22Rv1 (cell line): ENCODE measurements around the gene FAM89B.

Source experiments
- H3K27ac ChIP-seq: fragments of 450-650 bp; 2 replicates; pipeline ENCODE4 v1.5.1; 2017
- ZFX ChIP-seq: fragments of 450-650 bp; IDR thresholded peaks from 2 replicates; pipeline ENCODE4 v1.6.1; 2017; ENCODE audit warnings: antibody characterized with exemption, borderline replicate concordance
- TF ChIP-seq, protein P1 (sequence below): fragments of 450-650 bp; IDR thresholded peaks from 2 replicates; pipeline ENCODE4 v1.5.1; 2017; ENCODE audit warnings: mild to moderate bottlenecking

FAM89B gene

DNA sequence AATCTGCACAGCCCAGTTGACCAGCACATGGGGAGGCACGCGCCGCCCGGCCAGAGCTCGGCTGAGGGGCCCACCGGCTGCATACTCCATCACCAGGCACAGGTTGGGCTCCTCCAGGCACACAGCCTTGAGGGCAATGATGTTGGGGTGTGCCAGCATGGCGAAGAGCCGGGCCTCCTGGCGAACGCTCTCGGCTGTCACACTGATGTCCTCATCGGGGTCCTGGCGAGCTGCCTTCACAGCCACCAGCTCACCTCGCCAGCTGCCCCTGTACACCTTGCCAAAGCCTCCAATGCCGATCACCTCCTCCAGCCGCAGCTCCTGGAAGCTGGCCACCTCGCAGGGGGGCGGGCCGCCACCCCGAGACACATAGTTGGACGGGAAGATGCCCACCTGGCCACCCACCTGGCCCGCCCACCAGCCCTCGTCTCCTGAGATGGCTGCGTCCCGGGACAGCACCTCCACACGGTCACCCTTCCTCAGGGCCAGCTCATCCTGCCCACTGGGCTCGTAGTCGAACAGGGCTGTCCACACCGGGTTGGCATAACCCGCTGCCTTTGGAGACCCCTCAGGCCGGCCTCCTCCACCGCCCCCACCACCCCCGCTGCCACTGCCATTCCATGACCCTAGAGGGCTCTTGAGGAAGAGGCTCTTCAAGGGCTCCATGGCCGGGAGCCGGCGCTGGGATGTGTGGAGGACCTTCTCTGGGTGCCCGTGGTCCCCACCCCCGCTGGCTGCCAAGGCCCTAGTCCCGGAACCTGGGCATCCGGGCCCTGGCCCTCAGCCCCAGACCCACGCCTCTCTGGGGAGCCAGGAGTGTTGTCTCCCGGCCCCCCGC, 41.0 kb downstream of the FAM89B start:
- TF ChIP-seq, protein P1, sequence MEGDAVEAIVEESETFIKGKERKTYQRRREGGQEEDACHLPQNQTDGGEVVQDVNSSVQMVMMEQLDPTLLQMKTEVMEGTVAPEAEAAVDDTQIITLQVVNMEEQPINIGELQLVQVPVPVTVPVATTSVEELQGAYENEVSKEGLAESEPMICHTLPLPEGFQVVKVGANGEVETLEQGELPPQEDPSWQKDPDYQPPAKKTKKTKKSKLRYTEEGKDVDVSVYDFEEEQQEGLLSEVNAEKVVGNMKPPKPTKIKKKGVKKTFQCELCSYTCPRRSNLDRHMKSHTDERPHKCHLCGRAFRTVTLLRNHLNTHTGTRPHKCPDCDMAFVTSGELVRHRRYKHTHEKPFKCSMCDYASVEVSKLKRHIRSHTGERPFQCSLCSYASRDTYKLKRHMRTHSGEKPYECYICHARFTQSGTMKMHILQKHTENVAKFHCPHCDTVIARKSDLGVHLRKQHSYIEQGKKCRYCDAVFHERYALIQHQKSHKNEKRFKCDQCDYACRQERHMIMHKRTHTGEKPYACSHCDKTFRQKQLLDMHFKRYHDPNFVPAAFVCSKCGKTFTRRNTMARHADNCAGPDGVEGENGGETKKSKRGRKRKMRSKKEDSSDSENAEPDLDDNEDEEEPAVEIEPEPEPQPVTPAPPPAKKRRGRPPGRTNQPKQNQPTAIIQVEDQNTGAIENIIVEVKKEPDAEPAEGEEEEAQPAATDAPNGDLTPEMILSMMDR: no peak
- TF ChIP-seq ZFX: no peak
- peak overlapping the region; percentile 96 for H3K27ac ChIP-seq

DNA sequence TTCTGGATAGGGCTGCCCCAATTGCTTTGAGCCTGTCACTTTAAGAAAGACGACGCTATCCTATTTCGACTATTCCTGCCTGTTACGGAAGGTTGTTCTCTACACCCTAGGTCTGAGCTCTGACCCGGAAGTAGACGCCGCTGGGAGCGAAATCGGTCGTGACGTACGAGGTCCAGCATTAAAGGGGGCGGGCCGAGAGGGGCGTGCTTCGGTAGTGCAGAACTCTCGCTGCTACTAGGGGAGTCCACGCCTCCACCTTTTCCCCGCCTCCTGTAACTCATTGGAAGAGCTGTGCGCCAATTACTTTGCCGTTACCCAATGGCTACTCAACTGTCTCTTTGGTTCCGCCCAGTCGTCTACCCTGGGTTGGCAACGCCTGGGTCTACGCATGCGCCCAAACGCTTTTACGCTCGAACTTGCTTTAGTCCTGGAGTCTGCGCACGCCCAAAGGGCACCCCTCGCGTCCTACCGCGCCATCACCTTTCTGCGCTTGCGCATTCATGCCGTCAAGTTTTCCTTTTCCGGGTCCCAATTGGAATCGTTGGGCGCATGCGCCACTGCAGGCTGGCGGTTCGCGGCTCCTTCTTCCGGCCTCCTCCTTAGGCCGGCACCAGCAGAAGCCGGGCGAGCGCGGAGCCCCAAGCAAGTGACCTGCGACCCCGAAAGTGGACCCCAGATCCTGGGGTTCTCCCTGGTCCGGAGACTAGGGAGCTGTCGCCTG, 43.1 kb downstream of the FAM89B start, which contains the start of gene PCNX3:
PCNX3 (plus strand) TSS at position 548 of the 721 bp plus-strand sequence. CDS start 536 bp downstream, outside the sequence.
- H3K27ac ChIP-seq: peak within 1 kb of the TSS; percentile 96
- TF ChIP-seq ZFX: no peak
- TF ChIP-seq, protein P1: no peak

DNA sequence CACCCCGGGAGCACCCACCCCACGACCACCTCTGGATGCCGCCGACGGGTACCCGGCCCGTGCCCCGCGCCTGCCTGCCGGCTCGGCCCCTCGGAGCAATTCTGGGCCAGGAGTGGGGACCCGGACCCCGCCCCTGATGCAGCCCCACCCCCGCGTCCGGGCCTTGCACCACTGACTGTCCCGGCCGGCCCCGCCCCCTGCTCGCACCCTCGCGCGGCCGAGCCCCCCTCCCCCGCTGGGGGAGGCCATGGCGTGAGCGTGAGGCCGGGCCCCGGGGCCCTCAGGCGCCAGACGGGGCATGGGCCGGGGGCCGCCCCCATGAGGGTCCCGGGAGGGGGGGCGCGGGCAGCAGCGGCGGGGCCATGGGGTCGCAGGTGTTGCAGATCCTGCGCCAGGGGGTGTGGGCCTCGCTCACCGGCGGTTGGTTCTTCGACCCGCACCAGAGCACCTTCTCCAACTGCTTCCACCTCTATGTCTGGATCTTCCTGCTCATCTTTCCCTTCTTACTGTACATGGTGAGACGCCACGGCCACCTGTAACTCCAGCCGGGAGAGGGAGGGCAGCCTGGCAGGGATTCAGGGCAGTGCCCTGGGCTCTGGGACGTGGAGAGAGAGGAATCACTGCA, 43.7 kb downstream of the FAM89B start:
- TF ChIP-seq ZFX: no peak
- TF ChIP-seq, protein P1: no peak
- H3K27ac ChIP-seq: peak overlapping the region; percentile 96

DNA sequence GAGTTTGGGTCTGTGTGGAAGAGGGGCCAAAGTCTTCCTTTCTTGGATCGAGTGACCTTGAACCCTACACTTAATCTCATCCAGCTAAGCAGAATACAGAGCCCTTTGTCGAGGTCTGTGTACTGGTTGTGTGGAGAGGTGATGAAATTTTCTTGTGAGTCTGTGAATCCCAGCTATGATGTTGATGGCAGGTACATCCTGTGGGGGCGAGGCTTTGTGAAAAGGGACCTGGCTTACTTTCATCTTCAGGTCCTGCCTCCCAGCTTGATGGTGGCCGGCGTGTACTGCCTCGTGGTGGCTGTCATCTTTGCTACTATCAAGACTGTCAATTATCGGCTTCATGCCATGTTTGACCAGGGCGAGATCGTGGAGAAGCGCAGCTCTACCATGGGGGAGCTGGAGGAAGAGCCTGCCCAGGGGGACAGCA, 44.2 kb downstream of the FAM89B start:
- TF ChIP-seq ZFX: no peak
- TF ChIP-seq, protein P1: no peak

GRCh38 chr11:65617136-65617850, 45.0 kb downstream of the FAM89B start:
- TF ChIP-seq, protein P1: no peak
- no peak for TF ChIP-seq ZFX
- peak overlapping the region; percentile 96 for H3K27ac ChIP-seq

More for the DNA sequence above, 44.2 kb downstream of the FAM89B start:
- H3K27ac ChIP-seq: peak overlapping the region; percentile 96

GRCh38 chr11:65617990-65618751, 45.8 kb downstream of the FAM89B start:
- TF ChIP-seq ZFX: no peak
- TF ChIP-seq, protein P1: no peak
- no peak overlapping the region for H3K27ac ChIP-seq
